Measurements from ENCODE around the gene FOXJ2. TPM values are rescaled to one million over a fixed set of nuclear protein-coding genes. Genes with fewer than 3 reads are reported as not detected.
A peak's percentile ranks its signal among the peaks of the same experiment; 100 is the strongest.

Gene FOXJ2
- total RNA-seq, 1 donor from 2014 or later, result 24.0 TPM

DNA sequence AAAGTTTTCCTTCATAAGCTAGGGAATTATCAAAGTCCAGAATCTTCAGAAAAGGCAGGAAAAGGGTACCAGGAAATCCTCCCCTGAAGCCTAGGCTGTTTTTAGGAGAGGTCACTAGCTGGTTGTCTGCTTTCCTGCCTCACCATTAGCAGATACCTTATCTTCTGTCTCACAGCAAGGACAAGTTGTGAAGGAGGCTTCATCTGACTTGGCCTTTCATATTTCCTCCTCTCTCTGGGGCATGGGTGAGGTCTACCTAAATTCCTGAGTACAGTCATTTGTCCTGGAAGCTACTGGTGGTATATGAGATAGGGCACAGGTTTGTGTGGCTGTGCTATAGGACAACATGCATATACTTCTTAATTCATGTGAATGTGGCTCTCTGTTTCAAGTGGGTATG lies 2.3 kb downstream of the FOXJ2 start:
- Mint-ChIP-seq H3K27me3 (ENCODE audit: low read depth) (no peaks in the 10 kb centered on the region), H3K4me3 (ENCODE audit: unreplicated experiment) (peak overlapping the region; percentile 87), H3K27ac (ENCODE audit: unreplicated experiment) (peak overlapping the region; percentile 58), H3K9me3 (ENCODE audit: low read depth) (no peaks in the 10 kb centered on the region), H3K36me3 (ENCODE audit: low read depth) (peaks cover 2% of the 10 kb centered on the region), H3K4me1 (ENCODE audit: low read depth) (peaks cover 68% of the 10 kb centered on the region)
- no peak for TF ChIP-seq CTCF (IDR thresholded peaks at IDR 0.05)
- no peak for DNase-seq (ENCODE audit: low spot score)

- DNase-seq (ENCODE audit: low spot score), result no peak
- H3K9me3 Mint-ChIP-seq (ENCODE audit: low read depth), result no peaks in the 10 kb centered on the region
- no peak for TF ChIP-seq CTCF (IDR thresholded peaks at IDR 0.05)
- peak overlapping the region; percentile 87 for H3K4me3 Mint-ChIP-seq (ENCODE audit: unreplicated experiment)
- peaks cover 68% of the 10 kb centered on the region for H3K4me1 Mint-ChIP-seq (ENCODE audit: low read depth)
- peaks cover 3% of the 10 kb centered on the region for H3K36me3 Mint-ChIP-seq (ENCODE audit: low read depth)
- no peaks in the 10 kb centered on the region for H3K27me3 Mint-ChIP-seq (ENCODE audit: low read depth)
- H3K27ac Mint-ChIP-seq (ENCODE audit: unreplicated experiment), result peak overlapping the region; percentile 77
Measured at GRCh38 chr12:8035440-8036010, 3.0 kb downstream of the FOXJ2 start.

DNA sequence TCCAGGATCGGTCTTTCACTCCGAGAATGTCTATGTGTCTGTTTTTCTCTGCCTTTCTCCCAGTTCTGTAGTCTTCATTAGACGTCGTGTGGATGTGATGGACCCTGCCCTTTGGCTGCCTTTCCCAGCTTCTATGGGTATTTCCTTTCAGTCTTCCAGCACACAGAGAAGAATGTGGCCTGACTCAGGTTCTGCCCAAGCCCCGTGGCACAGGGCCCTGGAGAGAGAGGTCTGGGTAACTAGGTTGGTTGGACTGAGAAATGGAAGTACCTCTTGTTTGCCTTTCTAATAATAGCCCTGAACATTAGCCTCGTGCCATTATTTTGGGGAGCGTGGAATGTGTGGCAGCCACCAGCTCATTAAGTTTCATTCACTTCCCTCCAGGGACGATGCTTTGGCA lies 3.8 kb downstream of the FOXJ2 start:
- no peak for DNase-seq (ENCODE audit: low spot score)
- no peak for TF ChIP-seq CTCF (IDR thresholded peaks at IDR 0.05)
- H3K4me1 Mint-ChIP-seq (ENCODE audit: low read depth), result peaks cover 68% of the 10 kb centered on the region
- no peaks in the 10 kb centered on the region for H3K9me3 Mint-ChIP-seq (ENCODE audit: low read depth)
- H3K27ac Mint-ChIP-seq (ENCODE audit: unreplicated experiment), result peak overlapping the region; percentile 77
- H3K27me3 Mint-ChIP-seq (ENCODE audit: low read depth), result no peaks in the 10 kb centered on the region
- H3K36me3 Mint-ChIP-seq (ENCODE audit: low read depth), result peaks cover 5% of the 10 kb centered on the region
- H3K4me3 Mint-ChIP-seq (ENCODE audit: unreplicated experiment), result no peak overlapping the region

- no peaks in the 10 kb centered on the region for H3K27me3 Mint-ChIP-seq (ENCODE audit: low read depth)
- no peak overlapping the region for H3K4me3 Mint-ChIP-seq (ENCODE audit: unreplicated experiment)
- H3K9me3 Mint-ChIP-seq (ENCODE audit: low read depth), result no peaks in the 10 kb centered on the region
Measured at GRCh38 chr12:8037046-8037663, 4.6 kb downstream of the FOXJ2 start.

GRCh38 chr12:8037947-8038346 lies 5.4 kb downstream of the FOXJ2 start:
- H3K27ac Mint-ChIP-seq (ENCODE audit: unreplicated experiment), result peak overlapping the region; percentile 86
- TF ChIP-seq CTCF (IDR thresholded peaks at IDR 0.05), result no peak
- H3K36me3 Mint-ChIP-seq (ENCODE audit: low read depth), result peaks cover 14% of the 10 kb centered on the region
- H3K4me3 Mint-ChIP-seq (ENCODE audit: unreplicated experiment), result no peak overlapping the region
- H3K27me3 Mint-ChIP-seq (ENCODE audit: low read depth), result no peaks in the 10 kb centered on the region
- H3K9me3 Mint-ChIP-seq (ENCODE audit: low read depth), result no peaks in the 10 kb centered on the region
- H3K4me1 Mint-ChIP-seq (ENCODE audit: low read depth), result peaks cover 63% of the 10 kb centered on the region
- DNase-seq (ENCODE audit: low spot score), result no peak

More at GRCh38 chr12:8037046-8037663, 4.6 kb downstream of the FOXJ2 start:
- Mint-ChIP-seq H3K27ac (ENCODE audit: unreplicated experiment) (peak overlapping the region; percentile 34), H3K4me1 (ENCODE audit: low read depth) (peaks cover 63% of the 10 kb centered on the region), H3K36me3 (ENCODE audit: low read depth) (peaks cover 8% of the 10 kb centered on the region)
- no peak for DNase-seq (ENCODE audit: low spot score)
- no peak for TF ChIP-seq CTCF (IDR thresholded peaks at IDR 0.05)
